Endothelial cell of umbilical vein (primary cell): Measurements from ENCODE around the gene OR56B4. TPM values are rescaled to one million over a fixed set of nuclear protein-coding genes. Genes with fewer than 3 reads are reported as not detected.

ENCODE experiments used
- BruUV-seq: library from RNA; stranded (reverse); fragments of 400-500 nt; replicated peaks from 2 replicates; lab custom pipeline; 2021; lab: Mats Ljungman, UMichigan
- CTCF ChIA-PET: fragments of 300-600, 350-600 bp; sonication (Branson Sonifier 250); formaldehyde crosslinking; loops from one replicate; lab custom pipeline; 2021; ENCODE audit warnings: antibody characterized with exemption, inconsistent platforms; lab: Charles Lee
- POLR2A ChIA-PET: fragments of 300-600, 350-600 bp; sonication (Branson Sonifier 250); formaldehyde crosslinking; loops from one replicate; lab custom pipeline; 2021; ENCODE audit warnings: antibody characterized with exemption, inconsistent platforms; lab: Charles Lee
- DNase-seq: peaks from one replicate; pipeline ENCODE4 v3.0.0-alpha.2; 2011; ENCODE audit warnings: low read depth, low spot score
- FAIRE-seq: peaks from 2 replicates; lab custom pipeline; 2011; peaks lifted over from hg19 to GRCh38; lab: Jason Lieb, UNC
- H2AFZ ChIP-seq: 2 replicates; pipeline ENCODE4 v1.6.0; 2012; ENCODE audit warnings: low read depth, low read length, control low read depth, inconsistent platforms
- H3K27ac ChIP-seq: 2 replicates; pipeline ENCODE4 v1.5.1; 2011; ENCODE audit warnings: low read depth, mild to moderate bottlenecking, control low read depth, low read length, moderate library complexity; ENCODE audit not compliant: insufficient read depth
- H3K27me3 ChIP-seq, 2 experiments: 2 replicates each; pipeline versions ENCODE4 v1.6.0 to v1.6.1; 2011; ENCODE audit warnings: low read length in 2 of 2, mixed read lengths in 1 of 2; ENCODE audit not compliant: control insufficient read depth in 2 of 2, insufficient read depth in 2 of 2
- H3K36me3 ChIP-seq, 2 experiments: 2 replicates in 1 of 2; 3 replicates in 1 of 2; pipeline ENCODE4 v1.5.1; 2011; ENCODE audit warnings: low read length in 2 of 2, mild to moderate bottlenecking in 1 of 2, moderate library complexity in 1 of 2; ENCODE audit not compliant: control insufficient read depth in 2 of 2, insufficient read depth in 2 of 2; ENCODE audit errors: extremely low read depth in 1 of 2
- H3K4me1 ChIP-seq: 3 replicates; pipeline ENCODE4 v1.5.1; 2011; ENCODE audit warnings: mild to moderate bottlenecking, low read length; ENCODE audit not compliant: control insufficient read depth, insufficient read depth; ENCODE audit errors: extremely low read depth
- H3K4me2 ChIP-seq: 2 replicates; pipeline ENCODE4 v1.6.1; 2011; ENCODE audit warnings: low read length, control low read depth, mixed read lengths; ENCODE audit not compliant: insufficient read depth
- H3K4me3 ChIP-seq, 3 experiments: fragments of 200-600 bp in 1 of 3; sonication (generic), shearing (Covaris generic) in 1 of 3; replicated peaks in 1 of 3; 2 replicates each; pipeline ENCODE4 v1.5.1; 2011 to 2016; ENCODE audit warnings: control low read depth in 3 of 3, low read length in 3 of 3, mild to moderate bottlenecking in 2 of 3, inconsistent platforms in 1 of 3, low read depth in 1 of 3, moderate library complexity in 1 of 3; ENCODE audit not compliant: insufficient read depth in 1 of 3
- H3K79me2 ChIP-seq: 2 replicates; pipeline ENCODE4 v1.6.0; 2012; ENCODE audit warnings: low read length, inconsistent platforms; ENCODE audit not compliant: control insufficient read depth, insufficient read depth
- H3K9ac ChIP-seq: replicated peaks from 2 replicates; pipeline ENCODE3; 2011; ENCODE audit warnings: low read length, control low read depth; ENCODE audit not compliant: insufficient read depth; ENCODE audit errors: extremely low read depth
- H3K9me1 ChIP-seq: replicated peaks from 3 replicates; pipeline ENCODE4 v1.6.0; 2011; ENCODE audit warnings: mild to moderate bottlenecking, low read length; ENCODE audit not compliant: control insufficient read depth, insufficient read depth; ENCODE audit errors: extremely low read depth
- H3K9me3 ChIP-seq: replicated peaks from 2 replicates; pipeline ENCODE4 v1.5.1; 2012; ENCODE audit warnings: low read length, inconsistent platforms; ENCODE audit not compliant: control insufficient read depth, insufficient read depth
- H4K20me1 ChIP-seq: replicated peaks from 2 replicates; pipeline ENCODE3; 2011; ENCODE audit warnings: mild to moderate bottlenecking, low read length; ENCODE audit not compliant: control insufficient read depth, insufficient read depth; ENCODE audit errors: extremely low read depth
- CTCF ChIP-seq, 2 donors: IDR thresholded peaks; 1 replicate in 1 of 2; 2 replicates in 1 of 2; pipeline ENCODE4 v1.5.1; 2011; ENCODE audit warnings: low read length in 2 of 2, mild to moderate bottlenecking in 2 of 2, moderate library complexity in 2 of 2, control low read depth in 1 of 2, inconsistent platforms in 1 of 2, low read depth in 1 of 2; ENCODE audit not compliant: insufficient read depth in 1 of 2; ENCODE audit errors: extremely low read depth in 1 of 2
- EZH2 ChIP-seq: IDR thresholded peaks from 2 replicates; pipeline ENCODE4 v1.6.1; 2012; ENCODE audit warnings: borderline replicate concordance, low read depth, mild to moderate bottlenecking, moderate library complexity, low read length, inconsistent platforms; ENCODE audit not compliant: severe bottlenecking
- FOS ChIP-seq: IDR thresholded peaks from 2 replicates; pipeline ENCODE4 v1.6.1; 2011; ENCODE audit warnings: mild to moderate bottlenecking, low read length, moderate library complexity, borderline replicate concordance; ENCODE audit not compliant: insufficient read depth
- GATA2 ChIP-seq: IDR thresholded peaks from 2 replicates; pipeline ENCODE4 v1.7.0; 2011; ENCODE audit warnings: low read depth, mild to moderate bottlenecking, moderate library complexity, mixed read lengths, low read length; ENCODE audit not compliant: insufficient read length, insufficient read depth
- JUN ChIP-seq: IDR thresholded peaks from 2 replicates; pipeline ENCODE4 v1.6.1; 2011; ENCODE audit warnings: borderline replicate concordance, low read depth; ENCODE audit not compliant: insufficient read length, insufficient read depth
- MAX ChIP-seq: IDR thresholded peaks from 2 replicates; pipeline ENCODE4 v1.6.1; 2011; ENCODE audit not compliant: insufficient read depth, insufficient read length
- MYC ChIP-seq: IDR thresholded peaks from one replicate; pipeline ENCODE4 v1.6.1; 2011; ENCODE audit warnings: mild to moderate bottlenecking, low read depth, low read length
- POLR2A ChIP-seq: IDR thresholded peaks from 2 replicates; pipeline ENCODE4 v1.6.1; 2012; ENCODE audit warnings: low read depth, mild to moderate bottlenecking, control low read depth, low read length
- POLR2AphosphoS5 ChIP-seq: IDR thresholded peaks from 2 replicates; pipeline ENCODE4 v1.6.1; 2012; ENCODE audit warnings: low read depth, mild to moderate bottlenecking, control low read depth, low read length, moderate library complexity; ENCODE audit not compliant: insufficient read depth
- dilution Hi-C: fragments of 300-500 bp; cut with MboI; formaldehyde crosslinking; loops from one replicate; pipeline ENCODE4 v1.15.0; 2019; ENCODE audit warnings: low sequenced_read_pairs; ENCODE audit not compliant: extremely low pct_ligation_motif_present
- intact Hi-C: fragments of 100-400 bp; cut with micrococcal nuclease; formaldehyde crosslinking; loops from one replicate; pipeline ENCODE4 v1.10.0; 2022
- polyA plus RNA-seq, 4 experiments: library from polyadenylated mRNA; depleted of rRNA in 3 of 4; stranded (reverse) in 3 of 4; unstranded in 1 of 4; fragments of >200 nt; gene quantifications; 2 replicates each; pipeline versions ENCODE4 v1.2.1 to v1.2.3, GENCODE V29; 2011 to 2012; ENCODE audit warnings: missing spikeins in 1 of 4
- total RNA-seq: library from RNA; stranded (reverse); gene quantifications from 2 replicates; pipeline ENCODE4 v1.2.3, GENCODE V29; 2021

The OR56B4 gene
- total and polyA plus RNA-seq, 2 donors (not counting 3 experiments of a cell fraction or from before 2014, with no cell fraction given), result not detected

GRCh38 chr11:6096417-6096816, 11.1 kb upstream of the OR56B4 start:
- TF ChIP-seq JUN (peak; percentile 31), EZH2 (no peak)
- Histone ChIP-seq H4K20me1 (no peaks in the 10 kb centered on the region), H3K9ac (no peak overlapping the region), H3K4me2 (no peak overlapping the region), H3K9me1 (no peaks in the 10 kb centered on the region), H3K79me2 (no peaks in the 10 kb centered on the region), H2AFZ (no peak overlapping the region), H3K4me3 (no peak overlapping the region), H3K27me3 (peaks cover 0 to 25% of the 10 kb centered on the region in 2 experiments), H3K4me1 (peaks cover 5% of the 10 kb centered on the region), H3K27ac (no peak overlapping the region), H3K36me3 (no peaks in the 10 kb centered on the region), H3K9me3 (no peaks in the 10 kb centered on the region)
- intact Hi-C loops (no loop called here), dilution Hi-C loops (no loop called here)
- DNase-seq (peak; percentile 40), FAIRE-seq (peak; percentile 42)
- CTCF ChIA-PET, result no interaction called here
- no TSS peak for BruUV-seq
- POLR2A ChIA-PET, result no interaction called here

- no peak overlapping the region for H3K9ac ChIP-seq
- DNase-seq (no peak), FAIRE-seq (no peak)
- no peak overlapping the region for H3K27ac ChIP-seq
- H3K4me3 ChIP-seq, result no peak overlapping the region
- H3K4me1 ChIP-seq, result peaks cover under 1% of the 10 kb centered on the region
- BruUV-seq, result no TSS peak
- CTCF ChIA-PET, result interaction anchor here (0.6 kb wide), 1 partner anchor 290 kb away, joined by 3 read pairs; no protein-coding TSS in a partner anchor
- intact Hi-C loops, result no loop called here
- no peaks in the 10 kb centered on the region for H4K20me1 ChIP-seq
- H2AFZ ChIP-seq, result no peak overlapping the region
- POLR2A ChIA-PET, result no interaction called here
- H3K36me3 ChIP-seq, result no peaks in the 10 kb centered on the region
- H3K9me3 ChIP-seq, result no peaks in the 10 kb centered on the region
- no peaks in the 10 kb centered on the region for H3K79me2 ChIP-seq
- peaks cover 0 to 23% of the 10 kb centered on the region in 2 experiments for H3K27me3 ChIP-seq
- dilution Hi-C loops, result no loop called here
- H3K4me2 ChIP-seq, result no peak overlapping the region
- H3K9me1 ChIP-seq, result no peaks in the 10 kb centered on the region
- no peak for TF ChIP-seq JUN
- TF ChIP-seq FOS, result no peak
- TF ChIP-seq MAX, result no peak
- TF ChIP-seq CTCF (IDR thresholded peaks at IDR 0.05; ENCODE audit: extremely low read depth in 1 of 2, insufficient read depth in 1 of 2, low read depth in 1 of 2, low read length in 2 of 2), result no peak
- no peak for TF ChIP-seq EZH2
- TF ChIP-seq MYC, result no peak
- no peak for TF ChIP-seq GATA2
- no peak for TF ChIP-seq POLR2AphosphoS5
- no peak for TF ChIP-seq POLR2A
Measured at GRCh38 chr11:6099577-6099976, 7.9 kb upstream of the OR56B4 start.
